SK-MEL-5 (cell line): ENCODE results near the gene CCDC85C. TPM values are rescaled to one million over a fixed set of nuclear protein-coding genes. Genes with fewer than 3 reads are reported as not detected.
"Not testable (repeated sequence)": the region's sequence is repeated elsewhere in the genome, so short reads cannot be mapped to it uniquely, and the experiment has no call there.

ENCODE experiments used
- DNase-seq: peaks from one replicate; pipeline ENCODE4 v3.0.0-alpha.2; 2016; ENCODE audit warnings: low read depth, low spot score
- in situ Hi-C: cut with HindIII; loops from 2 replicates; pipeline ENCODE4 v1.10.0; 2016; ENCODE audit warnings: low sequenced_read_pairs, high pct_unique_total_duplicates, low pct_unique_long_range_greater_than_20kb
- polyA plus RNA-seq, 2 experiments: library from polyadenylated mRNA; depleted of rRNA; stranded (reverse); fragments of >200 nt; gene quantifications; 2 replicates each; pipeline ENCODE4 v1.2.3, GENCODE V29; 2015
- total RNA-seq: library from RNA; depleted of rRNA; stranded (reverse); fragments of >200 nt; shearing (Covaris generic); gene quantifications from 2 replicates; pipeline ENCODE4 v1.2.3, GENCODE V29; 2014; rRNA removed

CCDC85C gene
- total RNA-seq = 10.8 and 11.2 TPM in 2 replicates
- 20.4 and 32.0 TPM in 2 replicates for polyA plus RNA-seq (2015; cell fraction: cytosol; rRNA removed)
- polyA plus RNA-seq (2015; cell fraction: nucleus; rRNA removed) = 11.4 and 15.4 TPM in 2 replicates

GRCh38 chr14:99603471-99604277, at the start of gene CCDC85C:
TSS of gene CCDC85C (minus strand) at chr14:99604207. CDS start at chr14:99603959, 248 bp downstream.
- in situ Hi-C loops = no loop called here
- DNase-seq = no peak

- in situ Hi-C loops = no loop called here
- DNase-seq = no peak
These were observed 48.1 kb upstream of the CCDC85C start for GRCh38 chr14:99651953-99652746.

GRCh38 chr14:99650189-99650588, 46.2 kb upstream of the CCDC85C start:
- in situ Hi-C loops = no loop called here
- DNase-seq = no peak

DNA sequence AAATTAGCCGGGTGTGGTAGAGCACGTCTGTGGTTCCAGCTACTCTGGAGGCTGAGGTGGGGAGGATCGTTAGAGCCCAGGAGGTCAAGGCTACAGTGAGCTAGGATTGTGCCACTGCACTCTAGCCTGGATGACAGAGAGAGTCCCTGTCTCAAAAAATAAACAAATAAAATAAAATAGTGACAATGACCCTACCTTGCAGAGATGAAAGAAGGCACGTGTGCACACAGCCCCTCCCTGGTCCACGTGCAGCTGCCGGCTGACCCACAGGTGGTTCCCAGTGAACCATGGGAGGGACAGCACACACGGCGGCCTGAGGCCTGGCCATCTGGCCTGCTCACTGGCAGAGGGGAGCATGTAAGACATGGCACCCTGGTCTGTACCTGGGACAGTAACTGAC, 45.6 kb upstream of the CCDC85C start:
- DNase-seq = no peak
- in situ Hi-C loops = no loop called here

GRCh38 chr14:99649219-99649618, 45.2 kb upstream of the CCDC85C start:
- in situ Hi-C loops = no loop called here

GRCh38 chr14:99648027-99648784, 44.2 kb upstream of the CCDC85C start:
- no peak for DNase-seq
- in situ Hi-C loops = no loop called here

More at GRCh38 chr14:99649219-99649618, 45.2 kb upstream of the CCDC85C start:
- DNase-seq = no peak

- in situ Hi-C loops = no loop called here
These were observed 43.4 kb upstream of the CCDC85C start for GRCh38 chr14:99647411-99647810.

GRCh38 chr14:99645545-99646505, 41.8 kb upstream of the CCDC85C start:
- in situ Hi-C loops = no loop called here
- no peak for DNase-seq

More at GRCh38 chr14:99647411-99647810, 43.4 kb upstream of the CCDC85C start:
- DNase-seq = no peak

- no peak for DNase-seq
- in situ Hi-C loops = no loop called here
These were observed 40.9 kb upstream of the CCDC85C start, which contains the start of gene HHIPL1 for GRCh38 chr14:99644723-99645544. TSS of gene HHIPL1 (plus strand) at chr14:99645129. CDS start at chr14:99645208, 79 bp downstream.

GRCh38 chr14:99644035-99644587, 40.1 kb upstream of the CCDC85C start:
- in situ Hi-C loops = no loop called here
- DNase-seq = no peak

DNA sequence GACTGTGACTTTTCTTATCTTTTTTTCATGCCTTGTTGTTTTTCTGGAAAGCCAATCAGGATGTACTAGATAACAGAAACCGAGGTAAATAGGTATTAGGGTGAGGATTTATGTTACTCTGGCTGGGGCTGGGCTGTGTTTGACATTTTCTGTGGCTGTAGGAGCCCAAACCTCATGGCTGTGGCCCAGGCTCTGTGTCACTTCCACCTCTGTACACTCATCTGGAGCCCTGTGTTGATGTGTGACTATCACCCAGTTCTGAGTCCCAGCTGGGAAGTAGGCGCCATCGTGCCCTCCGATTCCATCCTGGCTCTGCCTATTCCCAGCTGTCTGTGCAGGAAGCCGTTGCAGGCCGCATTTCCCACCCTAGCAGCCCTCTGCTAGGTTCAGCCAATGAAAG, 39.3 kb upstream of the CCDC85C start:
- no peak for DNase-seq
- in situ Hi-C loops = no loop called here

DNA sequence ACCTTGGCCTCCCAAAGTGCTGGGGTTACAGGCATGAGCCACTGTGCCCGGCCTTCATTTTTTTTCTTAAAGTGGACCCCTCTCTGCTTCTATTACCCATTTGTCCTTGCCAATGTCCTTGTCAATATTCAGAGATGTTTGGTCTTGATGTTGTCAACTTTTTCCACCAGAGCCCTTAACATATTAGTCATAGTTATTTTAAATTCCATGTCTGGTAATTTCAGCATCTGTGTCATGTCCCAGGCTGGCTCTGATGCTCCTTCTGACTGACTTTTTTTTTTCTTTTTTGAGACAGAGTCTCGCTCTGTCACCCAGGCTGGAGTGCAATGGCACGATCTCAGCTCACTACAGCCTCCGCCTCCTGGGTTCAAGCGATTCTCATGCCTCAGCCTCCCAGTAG, 38.8 kb upstream of the CCDC85C start:
- in situ Hi-C loops, DNase-seq: not testable (repeated sequence)

DNA sequence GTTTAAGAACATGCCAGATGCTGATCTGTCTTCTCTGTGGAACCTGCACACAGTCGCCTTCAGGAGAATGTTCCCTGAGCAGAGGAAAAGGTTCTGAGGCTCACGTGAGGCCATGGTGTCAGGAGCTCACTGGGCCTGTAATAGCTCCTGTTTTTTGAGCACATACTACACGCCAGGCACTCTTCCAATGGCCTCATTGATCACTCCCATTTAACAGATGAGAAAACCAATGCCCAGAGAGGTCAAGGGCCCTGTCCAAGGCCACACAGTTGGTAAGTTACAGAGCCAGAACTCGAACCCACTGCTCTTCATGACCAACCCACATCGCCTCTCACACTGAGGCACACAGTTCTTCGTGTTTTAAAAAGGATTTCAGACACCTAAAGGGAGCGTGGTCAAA, 33.6 kb upstream of the CCDC85C start:
- in situ Hi-C loops = no loop called here
- no peak for DNase-seq

- DNase-seq = no peak
- in situ Hi-C loops = no loop called here
These were observed 32.5 kb upstream of the CCDC85C start for GRCh38 chr14:99636487-99636886.

- DNase-seq = no peak
- in situ Hi-C loops = no loop called here
These were observed 31.1 kb upstream of the CCDC85C start for GRCh38 chr14:99635116-99635515.

DNA sequence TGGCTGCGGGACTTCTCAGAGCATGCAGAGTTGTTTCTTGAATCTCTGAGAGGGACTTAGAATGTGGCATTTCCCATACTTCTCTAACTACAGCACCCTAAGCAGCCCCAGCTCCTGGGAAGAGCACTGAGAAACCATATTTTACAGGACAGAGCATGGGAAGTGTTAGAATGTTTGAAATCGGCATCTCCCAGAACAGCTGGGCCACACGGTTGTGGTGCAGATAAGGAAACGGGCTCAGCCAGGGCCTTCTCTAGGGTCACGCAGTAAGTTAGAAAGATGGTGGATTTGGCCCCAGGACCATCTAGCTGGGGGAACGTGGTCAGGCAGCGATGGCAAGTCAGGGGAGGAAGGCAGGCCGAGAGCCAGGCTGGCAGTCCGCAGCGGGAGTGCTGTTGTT, 30.4 kb upstream of the CCDC85C start:
- DNase-seq = no peak
- in situ Hi-C loops = no loop called here
